ENCODE data around the gene RGP1.

GRCh38 chr9:35718721-35719511 is 30.2 kb upstream of the RGP1 start:
- TF ChIP-seq, protein P1, sequence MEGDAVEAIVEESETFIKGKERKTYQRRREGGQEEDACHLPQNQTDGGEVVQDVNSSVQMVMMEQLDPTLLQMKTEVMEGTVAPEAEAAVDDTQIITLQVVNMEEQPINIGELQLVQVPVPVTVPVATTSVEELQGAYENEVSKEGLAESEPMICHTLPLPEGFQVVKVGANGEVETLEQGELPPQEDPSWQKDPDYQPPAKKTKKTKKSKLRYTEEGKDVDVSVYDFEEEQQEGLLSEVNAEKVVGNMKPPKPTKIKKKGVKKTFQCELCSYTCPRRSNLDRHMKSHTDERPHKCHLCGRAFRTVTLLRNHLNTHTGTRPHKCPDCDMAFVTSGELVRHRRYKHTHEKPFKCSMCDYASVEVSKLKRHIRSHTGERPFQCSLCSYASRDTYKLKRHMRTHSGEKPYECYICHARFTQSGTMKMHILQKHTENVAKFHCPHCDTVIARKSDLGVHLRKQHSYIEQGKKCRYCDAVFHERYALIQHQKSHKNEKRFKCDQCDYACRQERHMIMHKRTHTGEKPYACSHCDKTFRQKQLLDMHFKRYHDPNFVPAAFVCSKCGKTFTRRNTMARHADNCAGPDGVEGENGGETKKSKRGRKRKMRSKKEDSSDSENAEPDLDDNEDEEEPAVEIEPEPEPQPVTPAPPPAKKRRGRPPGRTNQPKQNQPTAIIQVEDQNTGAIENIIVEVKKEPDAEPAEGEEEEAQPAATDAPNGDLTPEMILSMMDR (conservative IDR thresholded peaks at IDR 0.05; ENCODE audit: low read depth, low read length): no peak
- TF ChIP-seq EZH2 (IDR thresholded peaks at IDR 0.05; ENCODE audit: low read length, unreplicated experiment) (no peak), EZH2phosphoT487 (IDR thresholded peaks at IDR 0.05; ENCODE audit: borderline replicate concordance, low read length) (no peak)

Data from PC-3 (cell line).